ENCODE results near the gene PI4K2A. TPM values are rescaled to one million over a fixed set of nuclear protein-coding genes. Genes with fewer than 3 reads are reported as not detected.

Gene PI4K2A
- polyA plus RNA-seq, 1 donor from 2014 or later: 14.4 TPM

- Histone ChIP-seq H3K9me3 (ENCODE audit: low read length) (no peaks in the 10 kb centered on the region), H4K20me1 (ENCODE audit: insufficient read depth) (no peaks in the 10 kb centered on the region), H3K9me2 (ENCODE audit: insufficient read depth, low read length) (no peaks in the 10 kb centered on the region), H3K79me2 (replicated peaks; ENCODE audit: insufficient read depth, low read length) (no peaks in the 10 kb centered on the region), H3K27me3 (ENCODE audit: insufficient read depth, low read depth, low read length) (no peaks in the 10 kb centered on the region), H2AFZ (ENCODE audit: low read depth, low read length) (no peak overlapping the region), H3F3A (ENCODE audit: insufficient read depth, low read length, poor library complexity, severe bottlenecking) (no peaks in the 10 kb centered on the region), H3K27ac (ENCODE audit: low read length) (no peak overlapping the region), H3K36me3 (ENCODE audit: insufficient read depth, low read length) (peaks cover 7% of the 10 kb centered on the region), H3K4me2 (ENCODE audit: low read length) (no peak overlapping the region), H3K9ac (ENCODE audit: low read length) (no peak overlapping the region), H3K4me3 (ENCODE audit: low read length) (no peak overlapping the region)
- TF ChIP-seq TAF1 (IDR thresholded peaks at IDR 0.05; ENCODE audit: low read depth) (no peak), EP300 (conservative IDR thresholded peaks at IDR 0.05; ENCODE audit: poor library complexity, severe bottlenecking) (no peak), RAD21 (conservative IDR thresholded peaks at IDR 0.05) (no peak), SMC3 (conservative IDR thresholded peaks at IDR 0.05; ENCODE audit: poor library complexity) (no peak), REST (IDR thresholded peaks at IDR 0.05; ENCODE audit: borderline replicate concordance) (no peak), CTCF (IDR thresholded peaks at IDR 0.05; ENCODE audit: poor library complexity, severe bottlenecking) (no peak), EZH2 (IDR thresholded peaks at IDR 0.05; ENCODE audit: borderline replicate concordance, insufficient read depth, low read length, poor library complexity, severe bottlenecking) (no peak), MXI1 (conservative IDR thresholded peaks at IDR 0.05; ENCODE audit: poor library complexity, severe bottlenecking) (no peak), POLR2AphosphoS5 (IDR thresholded peaks at IDR 0.05) (no peak)
Observed at GRCh38 chr10:97656777-97657176, 16.3 kb downstream of the PI4K2A start.

- H3K9ac ChIP-seq (ENCODE audit: low read length): no peak overlapping the region
- no peak overlapping the region for H2AFZ ChIP-seq (ENCODE audit: low read depth, low read length)
- no peak overlapping the region for H3K27ac ChIP-seq (ENCODE audit: low read length)
- no peaks in the 10 kb centered on the region for H3K9me3 ChIP-seq (ENCODE audit: low read length)
- no peak overlapping the region for H3K4me3 ChIP-seq (ENCODE audit: low read length)
- TF ChIP-seq SMC3 (conservative IDR thresholded peaks at IDR 0.05; ENCODE audit: poor library complexity) (no peak), EZH2 (IDR thresholded peaks at IDR 0.05; ENCODE audit: borderline replicate concordance, insufficient read depth, low read length, poor library complexity, severe bottlenecking) (no peak), POLR2AphosphoS5 (IDR thresholded peaks at IDR 0.05) (no peak), MXI1 (conservative IDR thresholded peaks at IDR 0.05; ENCODE audit: poor library complexity, severe bottlenecking) (no peak), RAD21 (conservative IDR thresholded peaks at IDR 0.05) (no peak), REST (IDR thresholded peaks at IDR 0.05; ENCODE audit: borderline replicate concordance) (no peak), EP300 (conservative IDR thresholded peaks at IDR 0.05; ENCODE audit: poor library complexity, severe bottlenecking) (no peak), CTCF (IDR thresholded peaks at IDR 0.05; ENCODE audit: poor library complexity, severe bottlenecking) (no peak), TAF1 (IDR thresholded peaks at IDR 0.05; ENCODE audit: low read depth) (no peak)
- H3K27me3 ChIP-seq (ENCODE audit: insufficient read depth, low read depth, low read length): no peaks in the 10 kb centered on the region
- H3K36me3 ChIP-seq (ENCODE audit: insufficient read depth, low read length): peaks cover 7% of the 10 kb centered on the region
- no peaks in the 10 kb centered on the region for H3K9me2 ChIP-seq (ENCODE audit: insufficient read depth, low read length)
- no peaks in the 10 kb centered on the region for H4K20me1 ChIP-seq (ENCODE audit: insufficient read depth)
- no peaks in the 10 kb centered on the region for H3K79me2 ChIP-seq (replicated peaks; ENCODE audit: insufficient read depth, low read length)
- no peak overlapping the region for H3K4me2 ChIP-seq (ENCODE audit: low read length)
- no peaks in the 10 kb centered on the region for H3F3A ChIP-seq (ENCODE audit: insufficient read depth, low read length, poor library complexity, severe bottlenecking)
Observed at GRCh38 chr10:97659589-97659988, 19.1 kb downstream of the PI4K2A start.

All from neural cell (in vitro differentiated cells).